IPS DF 6.9 (cell line): ENCODE data around the gene FAM181A.

Experiments
- DNase-seq: peaks from one replicate; pipeline ENCODE4 v3.0.0-alpha.2; 2013; ENCODE audit warnings: low read depth, low spot score
- H3K27ac ChIP-seq: one replicate; pipeline ENCODE4 v1.5.1; 2013; ENCODE audit warnings: low read length, control low read depth
- H3K27me3 ChIP-seq: 2 replicates; pipeline ENCODE4 v1.6.1; 2013; ENCODE audit warnings: mild to moderate bottlenecking, low read length; ENCODE audit not compliant: control insufficient read depth, insufficient read depth
- H3K36me3 ChIP-seq: 2 replicates; pipeline ENCODE4 v1.6.1; 2013; ENCODE audit warnings: low read length; ENCODE audit not compliant: control insufficient read depth, insufficient read depth
- H3K4me1 ChIP-seq: 2 replicates; pipeline ENCODE4 v1.6.1; 2013; ENCODE audit warnings: low read length; ENCODE audit not compliant: control insufficient read depth, insufficient read depth
- H3K4me3 ChIP-seq: 2 replicates; pipeline ENCODE4 v1.5.1; 2013; ENCODE audit warnings: mild to moderate bottlenecking, low read length
- H3K9me3 ChIP-seq: 2 replicates; pipeline ENCODE4 v1.6.1; 2013; ENCODE audit warnings: low read length, inconsistent platforms; ENCODE audit not compliant: control insufficient read depth, insufficient read depth
- WGBS: extraction: QIAGEN DNeasy Blood & Tissue Kit; methylation state at CpG from one replicate; pipeline ENCODE4 v1.1.7; 2013; ENCODE audit warnings: mixed read lengths, missing lambda C conversion rate; ENCODE audit not compliant: insufficient read length, insufficient coverage; 5-methylcytosine and 5-hydroxymethylcytosine counted together

Gene FAM181A

GRCh38 chr14:93930296-93930988 lies 3.3 kb downstream of the FAM181A start:
- no peak for DNase-seq
- H3K4me1 ChIP-seq, result peaks cover under 1% of the 10 kb centered on the region; the same call in 1 of the 2 replicates
- no peaks in the 10 kb centered on the region for H3K27me3 ChIP-seq
- WGBS, result no CpG with 5 or more reads among the region's 8 CpGs
- H3K36me3 ChIP-seq, result no peaks in the 10 kb centered on the region
- no peak overlapping the region for H3K27ac ChIP-seq
- no peaks in the 10 kb centered on the region for H3K9me3 ChIP-seq
- H3K4me3 ChIP-seq, result no peak overlapping the region

GRCh38 chr14:93930989-93931307 lies 3.8 kb downstream of the FAM181A start:
- Histone ChIP-seq H3K36me3 (no peaks in the 10 kb centered on the region), H3K4me3 (no peak overlapping the region), H3K9me3 (no peaks in the 10 kb centered on the region), H3K27ac (no peak overlapping the region), H3K27me3 (no peaks in the 10 kb centered on the region), H3K4me1 (peaks cover 1% of the 10 kb centered on the region; the same call in 1 of the 2 replicates)
- no peak for DNase-seq
- WGBS, result no CpG with 5 or more reads among the region's 4 CpGs

GRCh38 chr14:93932642-93933041 lies 5.5 kb downstream of the FAM181A start:
- WGBS, result no CpG with 5 or more reads among the region's 4 CpGs
- DNase-seq, result no peak
- H3K9me3 ChIP-seq, result no peaks in the 10 kb centered on the region
- H3K27me3 ChIP-seq, result no peaks in the 10 kb centered on the region
- H3K27ac ChIP-seq, result no peak overlapping the region
- no peak overlapping the region for H3K4me3 ChIP-seq
- H3K4me1 ChIP-seq, result peaks cover 1% of the 10 kb centered on the region; the same call in 1 of the 2 replicates
- H3K36me3 ChIP-seq, result no peaks in the 10 kb centered on the region

GRCh38 chr14:93935213-93935612 lies 8.1 kb downstream of the FAM181A start:
- Histone ChIP-seq H3K4me3 (no peak overlapping the region), H3K27ac (no peak overlapping the region), H3K4me1 (peaks cover 3% of the 10 kb centered on the region; the same call in 1 of the 2 replicates), H3K27me3 (peaks cover 4% of the 10 kb centered on the region; the same call in 1 of the 2 replicates), H3K36me3 (no peaks in the 10 kb centered on the region), H3K9me3 (no peaks in the 10 kb centered on the region)
- DNase-seq, result no peak
- WGBS, result no CpG with 5 or more reads among the region's 8 CpGs

- Histone ChIP-seq H3K27ac (no peak overlapping the region), H3K4me3 (no peak overlapping the region), H3K9me3 (no peaks in the 10 kb centered on the region), H3K4me1 (peaks cover 3% of the 10 kb centered on the region; the same call in 1 of the 2 replicates), H3K36me3 (no peaks in the 10 kb centered on the region), H3K27me3 (peaks cover 4% of the 10 kb centered on the region; the same call in 1 of the 2 replicates)
- no CpG with 5 or more reads among the region's 5 CpGs for WGBS
- DNase-seq, result no peak
Measured at GRCh38 chr14:93936245-93936644, 9.1 kb downstream of the FAM181A start.

GRCh38 chr14:93936926-93937325 lies 9.8 kb downstream of the FAM181A start:
- DNase-seq, result no peak
- WGBS, result no CpG with 5 or more reads among the region's 6 CpGs
- H3K36me3 ChIP-seq, result no peaks in the 10 kb centered on the region
- H3K27ac ChIP-seq, result no peak overlapping the region
- H3K27me3 ChIP-seq, result peaks cover 4% of the 10 kb centered on the region; the same call in 1 of the 2 replicates
- no peaks in the 10 kb centered on the region for H3K9me3 ChIP-seq
- H3K4me3 ChIP-seq, result no peak overlapping the region
- H3K4me1 ChIP-seq, result peaks cover 3% of the 10 kb centered on the region; the same call in 1 of the 2 replicates

GRCh38 chr14:93937519-93937918 lies 10.4 kb downstream of the FAM181A start:
- Histone ChIP-seq H3K9me3 (no peaks in the 10 kb centered on the region), H3K27ac (no peak overlapping the region)
- no CpG with 5 or more reads among the region's 13 CpGs for WGBS

GRCh38 chr14:93938751-93939303 lies 11.7 kb downstream of the FAM181A start:
- peaks cover 4% of the 10 kb centered on the region; the same call in 1 of the 2 replicates for H3K27me3 ChIP-seq
- WGBS, result no CpG with 5 or more reads among the region's 46 CpGs
- H3K27ac ChIP-seq, result no peak overlapping the region
- no peaks in the 10 kb centered on the region for H3K36me3 ChIP-seq
- no peak for DNase-seq
- H3K4me1 ChIP-seq, result peaks cover 3% of the 10 kb centered on the region; the same call in 1 of the 2 replicates
- H3K9me3 ChIP-seq, result no peaks in the 10 kb centered on the region
- peak overlapping the region; percentile 24; the same call in 1 of the 2 replicates for H3K4me3 ChIP-seq

More at GRCh38 chr14:93937519-93937918, 10.4 kb downstream of the FAM181A start:
- H3K4me3 ChIP-seq, result no peak overlapping the region
- H3K27me3 ChIP-seq, result peaks cover 4% of the 10 kb centered on the region; the same call in 1 of the 2 replicates
- no peaks in the 10 kb centered on the region for H3K36me3 ChIP-seq
- DNase-seq, result no peak
- H3K4me1 ChIP-seq, result peaks cover 3% of the 10 kb centered on the region; the same call in 1 of the 2 replicates

- Histone ChIP-seq H3K4me3 (peak overlapping the region; percentile 24; the same call in 1 of the 2 replicates), H3K4me1 (peaks cover 3% of the 10 kb centered on the region; the same call in 1 of the 2 replicates), H3K9me3 (no peaks in the 10 kb centered on the region), H3K27ac (no peak overlapping the region), H3K27me3 (peaks cover 4% of the 10 kb centered on the region; the same call in 1 of the 2 replicates), H3K36me3 (no peaks in the 10 kb centered on the region)
- peak; percentile 58 for DNase-seq
- no CpG with 5 or more reads among the region's 84 CpGs for WGBS
Measured at GRCh38 chr14:93939304-93940229, 12.4 kb downstream of the FAM181A start.

GRCh38 chr14:93940437-93940836 lies 13.3 kb downstream of the FAM181A start:
- Histone ChIP-seq H3K4me1 (peaks cover 3% of the 10 kb centered on the region; the same call in 1 of the 2 replicates), H3K27ac (no peak overlapping the region), H3K9me3 (no peaks in the 10 kb centered on the region), H3K36me3 (no peaks in the 10 kb centered on the region), H3K27me3 (peaks cover 4% of the 10 kb centered on the region; the same call in 1 of the 2 replicates), H3K4me3 (no peak overlapping the region)
- no peak for DNase-seq
- WGBS, result no CpG with 5 or more reads among the region's 6 CpGs
